ENCODE results near the gene PRAC2. TPM values are rescaled to one million over a fixed set of nuclear protein-coding genes. Genes with fewer than 3 reads are reported as not detected.

The PRAC2 gene
- total RNA-seq, 2 experiments from 2014 or later: not detected

DNA sequence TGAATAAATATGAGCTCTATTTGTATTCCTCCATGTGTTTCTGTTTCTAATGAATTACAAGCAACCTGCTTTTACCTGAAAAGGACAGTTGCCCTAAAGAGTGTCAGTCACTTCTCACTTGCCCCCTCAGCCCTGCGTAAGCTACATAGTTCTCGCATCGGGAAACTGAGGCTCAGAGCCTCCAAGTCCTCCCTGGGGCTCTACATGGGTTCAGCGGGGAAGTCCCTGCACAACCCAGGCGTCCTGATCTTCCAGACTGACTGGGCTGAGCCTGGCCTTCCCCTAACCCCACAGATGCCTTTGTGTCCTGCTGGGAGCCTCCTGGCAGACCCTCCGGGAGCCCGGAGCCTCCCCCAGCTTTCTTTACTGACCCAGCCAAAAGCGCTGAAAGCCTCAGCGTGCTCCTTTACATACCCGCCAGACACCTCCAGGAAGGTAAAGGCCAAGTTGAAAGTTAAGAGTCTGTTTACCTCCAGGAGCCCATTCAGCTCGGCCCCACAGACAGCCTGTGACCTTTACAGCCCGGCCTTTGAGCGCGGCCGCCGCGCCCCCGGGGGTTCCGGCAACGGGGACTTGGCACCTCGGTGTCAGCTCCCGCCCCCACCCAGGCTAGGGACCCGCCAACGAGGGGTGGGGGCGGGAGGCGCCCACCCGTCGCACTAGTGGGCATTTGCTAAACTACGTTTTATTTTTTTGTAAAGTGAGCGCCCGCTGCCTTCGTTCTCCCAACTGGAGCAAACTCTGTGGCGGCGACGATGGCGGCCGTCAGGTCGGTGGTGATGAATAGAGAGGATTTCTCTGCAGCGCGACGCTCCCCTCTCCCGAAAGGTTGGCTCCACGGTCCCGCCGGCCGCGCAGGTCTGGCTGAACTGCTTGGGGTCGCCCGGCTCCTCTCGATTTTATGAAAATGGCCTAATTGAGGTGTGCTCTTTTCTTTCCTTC, 10.0 kb downstream of the PRAC2 start:
- ATAC-seq (no peak), DNase-seq (no peak)
- CTCF ChIA-PET: interaction anchor here (0.8 to 5.0 kb wide), 12 partner anchors 9 to 151 kb away, joined by 3 to 38 read pairs (median 4); partner anchors contain the start of gene PRAC2
- Mint-ChIP-seq H3K4me3 (peak overlapping the region; percentile 8), H3K4me1 (peaks cover 12% of the 10 kb centered on the region), H3K9me3 (ENCODE audit: low read depth) (no peaks in the 10 kb centered on the region), H3K27ac (peak overlapping the region; percentile 41), H3K36me3 (no peaks in the 10 kb centered on the region), H3K27me3 (peaks cover 97% of the 10 kb centered on the region)

DNA sequence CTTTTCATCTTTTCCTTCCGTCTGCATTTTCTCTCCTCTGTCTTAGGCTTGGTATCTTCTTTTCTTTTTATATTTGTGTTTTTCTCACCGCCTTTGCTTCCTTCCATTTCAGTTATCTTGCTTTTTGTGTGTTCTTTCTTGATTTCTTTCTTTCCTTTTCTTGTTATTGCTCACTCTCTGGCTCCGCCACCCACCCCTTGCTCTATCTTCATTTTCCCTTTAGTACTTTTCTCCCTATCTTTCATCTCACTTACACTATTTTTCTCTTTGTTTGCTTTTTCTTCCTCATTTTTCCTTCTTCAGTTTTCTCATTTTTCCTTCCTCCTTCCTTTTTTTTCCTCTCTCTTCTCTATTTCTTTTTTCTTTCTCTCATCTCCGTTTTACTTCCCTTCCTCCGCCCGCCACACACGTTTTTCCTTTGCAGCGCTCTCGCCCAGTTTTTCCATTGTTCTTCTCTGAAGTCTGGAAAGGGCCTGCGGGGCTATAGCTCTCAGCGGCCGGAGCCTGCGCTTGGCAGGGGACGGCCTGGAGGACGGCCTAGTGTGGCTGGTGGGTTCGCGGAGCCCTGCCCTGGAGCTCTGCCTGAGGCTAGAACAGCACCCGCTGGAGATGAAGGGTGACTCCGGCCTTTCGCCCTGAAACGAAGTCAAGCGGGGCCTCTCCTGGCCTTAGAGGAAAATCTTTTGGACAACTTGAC, 10.8 kb downstream of the PRAC2 start:
- H3K36me3 Mint-ChIP-seq: no peaks in the 10 kb centered on the region
- H3K4me3 Mint-ChIP-seq: peak overlapping the region; percentile 8
- H3K9me3 Mint-ChIP-seq (ENCODE audit: low read depth): no peaks in the 10 kb centered on the region
- DNase-seq: no peak
- peaks cover 11% of the 10 kb centered on the region for H3K4me1 Mint-ChIP-seq
- CTCF ChIA-PET: interaction anchor here (1.1 to 5.0 kb wide), 5 partner anchors 9 to 151 kb away, joined by 3 to 38 read pairs (median 6); partner anchors contain the start of gene PRAC2
- peaks cover 97% of the 10 kb centered on the region for H3K27me3 Mint-ChIP-seq
- H3K27ac Mint-ChIP-seq: peak overlapping the region; percentile 41
- no peak for ATAC-seq

DNA sequence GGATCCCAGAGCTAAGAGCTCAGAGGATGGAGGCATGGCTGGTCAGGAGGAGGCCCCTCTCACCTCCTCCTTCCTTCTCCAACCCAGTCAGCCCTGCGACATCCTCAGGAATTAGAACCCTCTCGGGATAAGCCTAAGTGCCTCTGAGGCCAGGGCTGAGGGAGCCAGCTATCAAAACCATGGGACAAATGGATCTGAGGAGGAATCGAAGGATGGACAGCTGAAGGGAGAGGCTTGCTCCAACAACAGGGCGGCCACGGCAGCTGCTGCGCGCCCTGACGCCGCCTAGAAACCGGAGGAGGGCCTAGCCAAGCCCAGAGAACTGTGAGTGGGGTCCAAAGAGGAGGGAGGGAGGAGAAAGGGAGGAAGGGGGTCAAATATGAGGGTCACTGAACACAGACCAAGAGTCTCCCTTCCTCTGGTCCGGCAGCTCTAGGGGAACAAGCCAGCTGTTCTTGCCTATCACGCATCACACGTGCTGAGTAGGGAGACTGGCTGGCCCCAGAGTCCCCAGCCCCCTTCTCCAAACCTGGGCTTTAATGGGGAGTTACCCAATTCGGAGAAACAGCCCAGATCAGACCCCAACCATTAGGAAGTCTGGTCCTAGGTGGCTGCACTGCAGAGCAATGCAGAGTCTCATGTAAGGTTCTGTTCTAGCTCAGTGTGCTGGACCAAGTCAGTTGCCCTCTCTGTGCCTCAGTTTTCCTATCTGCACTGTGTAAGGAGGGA, 11.5 kb downstream of the PRAC2 start:
- peaks cover 16% of the 10 kb centered on the region for H3K4me1 Mint-ChIP-seq
- CTCF ChIA-PET: interaction anchor here (1.2 to 5.0 kb wide), 2 partner anchors 10 to 56 kb away, joined by 6 to 38 read pairs; partner anchors contain the start of gene PRAC2
- ATAC-seq: no peak
- no peak overlapping the region for H3K4me3 Mint-ChIP-seq
- H3K36me3 Mint-ChIP-seq: no peaks in the 10 kb centered on the region
- no peak overlapping the region for H3K27ac Mint-ChIP-seq
- no peaks in the 10 kb centered on the region for H3K9me3 Mint-ChIP-seq (ENCODE audit: low read depth)
- no peak for DNase-seq
- H3K27me3 Mint-ChIP-seq: peaks cover 97% of the 10 kb centered on the region

DNA sequence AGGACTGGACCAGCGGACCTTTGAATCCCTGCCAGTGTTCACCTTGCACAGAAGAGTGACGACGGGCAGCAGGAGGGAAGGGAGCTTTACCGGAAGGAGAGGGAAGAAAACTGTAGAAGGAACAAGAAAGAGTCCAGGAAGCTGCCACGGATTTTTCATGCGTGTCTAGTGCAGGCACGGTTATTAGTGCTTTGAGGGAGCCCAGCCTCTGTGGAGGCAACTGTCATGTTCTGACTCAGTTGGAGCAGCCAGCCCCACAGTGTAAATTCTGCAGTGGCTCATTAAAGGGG, 12.0 kb downstream of the PRAC2 start:
- CTCF ChIA-PET: interaction anchor here (1.2 to 5.0 kb wide), 2 partner anchors 11 to 56 kb away, joined by 6 to 38 read pairs; partner anchors contain the start of gene PRAC2
- H3K4me3 Mint-ChIP-seq: no peak overlapping the region
- H3K27ac Mint-ChIP-seq: no peak overlapping the region
- no peak for ATAC-seq
- no peaks in the 10 kb centered on the region for H3K36me3 Mint-ChIP-seq
- no peaks in the 10 kb centered on the region for H3K9me3 Mint-ChIP-seq (ENCODE audit: low read depth)
- H3K27me3 Mint-ChIP-seq: peaks cover 97% of the 10 kb centered on the region
- H3K4me1 Mint-ChIP-seq: peaks cover 16% of the 10 kb centered on the region
- DNase-seq: no peak

DNA sequence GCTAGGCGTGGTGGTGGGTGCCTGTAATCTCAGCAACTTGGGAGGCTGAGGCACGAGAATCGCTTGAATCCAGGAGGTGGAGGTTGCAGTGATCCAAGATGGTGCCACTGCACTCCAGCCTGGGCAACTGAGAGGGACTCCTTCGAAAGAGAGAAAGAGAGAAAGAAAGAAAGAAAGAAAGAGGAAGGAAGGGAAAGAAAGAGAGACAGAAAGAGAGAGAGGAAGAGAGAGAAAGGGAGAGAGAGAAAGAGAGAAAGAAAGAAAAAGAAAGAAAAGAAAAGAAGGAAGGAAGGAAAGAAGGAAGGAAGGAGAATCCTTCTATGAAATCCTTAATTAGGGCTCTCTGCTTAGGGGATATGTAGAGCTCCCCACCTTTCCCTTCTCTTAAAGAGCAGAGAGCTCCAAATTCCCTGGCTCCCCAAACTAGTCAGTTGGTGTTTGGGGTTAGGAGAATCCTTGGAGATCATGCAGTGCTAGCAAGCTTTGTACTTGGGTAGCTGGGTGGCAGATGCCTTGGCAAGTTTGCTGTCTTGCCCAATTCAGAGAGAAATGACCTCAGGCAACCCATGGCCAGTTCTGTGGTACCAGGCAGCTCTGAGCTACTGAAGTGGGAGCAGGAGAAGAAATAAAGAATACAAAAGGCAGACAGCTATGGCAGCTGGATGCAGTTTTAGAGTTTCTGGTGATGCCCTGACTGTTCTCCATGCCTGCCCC, 14.5 kb downstream of the PRAC2 start:
- no peak for DNase-seq
- peaks cover 97% of the 10 kb centered on the region for H3K27me3 Mint-ChIP-seq
- no peaks in the 10 kb centered on the region for H3K9me3 Mint-ChIP-seq (ENCODE audit: low read depth)
- CTCF ChIA-PET: interaction anchor here (0.9 to 2.3 kb wide), 8 partner anchors 8 to 142 kb away, joined by 3 to 20 read pairs (median 4); partner anchors contain the start of genes HOXB13 and PRAC2
- ATAC-seq: no peak
- no peak overlapping the region for H3K27ac Mint-ChIP-seq
- peaks cover 16% of the 10 kb centered on the region for H3K4me1 Mint-ChIP-seq
- H3K36me3 Mint-ChIP-seq: no peaks in the 10 kb centered on the region
- H3K4me3 Mint-ChIP-seq: no peak overlapping the region

DNA sequence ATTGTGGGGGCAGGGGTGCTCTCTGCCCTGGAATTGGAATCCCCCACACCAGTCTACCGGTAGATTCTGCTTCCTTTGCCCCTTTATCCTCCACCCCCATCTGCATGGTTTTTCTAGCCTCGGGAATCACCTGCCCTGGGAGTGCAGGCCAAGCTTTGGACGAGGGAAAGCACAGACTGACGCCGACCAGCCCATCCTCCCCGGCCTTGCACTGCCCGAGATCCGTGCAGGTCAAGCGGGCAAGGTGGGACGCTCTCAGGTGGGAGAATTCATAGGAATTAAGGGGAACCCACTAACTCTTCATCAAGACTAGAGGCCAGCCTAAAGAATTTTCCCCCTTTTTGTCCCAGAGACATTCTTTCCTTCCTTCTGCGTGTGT, 15.4 kb downstream of the PRAC2 start:
- Mint-ChIP-seq H3K27me3 (peaks cover 99% of the 10 kb centered on the region), H3K4me3 (no peak overlapping the region), H3K36me3 (no peaks in the 10 kb centered on the region), H3K27ac (no peak overlapping the region), H3K4me1 (peaks cover 11% of the 10 kb centered on the region), H3K9me3 (ENCODE audit: low read depth) (no peaks in the 10 kb centered on the region)
- ATAC-seq (no peak), DNase-seq (no peak)
- CTCF ChIA-PET: interaction anchor here (1.0 to 2.3 kb wide), 4 partner anchors 10 to 141 kb away, joined by 3 to 20 read pairs (median 6); partner anchors contain the start of gene PRAC2

DNA sequence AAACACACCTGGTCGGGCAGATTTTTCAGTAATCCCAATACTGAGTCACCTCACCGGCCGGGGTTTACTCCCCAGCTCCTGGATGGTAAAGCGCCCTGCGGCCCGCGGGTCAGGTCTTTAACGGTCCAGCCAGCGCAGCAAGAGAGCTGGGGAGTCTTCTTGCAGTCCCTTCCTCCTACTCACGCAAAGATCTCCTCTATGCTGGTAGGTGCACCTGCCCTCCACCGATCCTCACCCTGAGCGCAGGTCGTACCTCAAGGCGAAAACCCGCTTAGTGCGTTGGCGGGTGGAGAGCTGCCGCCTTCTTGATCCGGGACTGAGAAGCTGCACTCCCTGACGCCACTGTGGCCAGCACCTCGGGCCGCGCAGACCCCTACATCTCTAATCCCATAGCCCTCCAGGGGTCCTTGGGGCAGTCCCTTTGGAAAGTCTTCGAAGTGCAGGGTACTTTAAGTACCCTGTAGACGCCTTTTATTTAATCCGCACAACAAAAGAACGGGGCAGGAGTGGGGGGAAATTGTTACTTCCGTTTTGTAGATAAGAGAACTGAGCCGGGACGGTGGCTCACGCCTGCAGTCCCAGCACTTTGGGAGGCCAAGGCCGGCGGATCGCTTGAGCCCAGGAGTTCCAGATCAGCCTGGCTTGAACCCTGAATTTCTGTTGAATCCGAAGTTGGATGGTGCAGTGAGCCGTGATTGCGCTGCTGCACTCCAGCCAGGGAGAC, 16.0 kb downstream of the PRAC2 start:
- no peak for ATAC-seq
- CTCF ChIA-PET: interaction anchor here (1.0 to 2.3 kb wide), 4 partner anchors 14 to 140 kb away, joined by 3 to 20 read pairs (median 5); partner anchors contain the start of gene PRAC2
- Mint-ChIP-seq H3K4me1 (peaks cover 6% of the 10 kb centered on the region), H3K9me3 (ENCODE audit: low read depth) (no peaks in the 10 kb centered on the region), H3K27ac (no peak overlapping the region), H3K36me3 (no peaks in the 10 kb centered on the region), H3K4me3 (peak overlapping the region; percentile 7), H3K27me3 (peaks cover 99% of the 10 kb centered on the region)
- no peak for DNase-seq

DNA sequence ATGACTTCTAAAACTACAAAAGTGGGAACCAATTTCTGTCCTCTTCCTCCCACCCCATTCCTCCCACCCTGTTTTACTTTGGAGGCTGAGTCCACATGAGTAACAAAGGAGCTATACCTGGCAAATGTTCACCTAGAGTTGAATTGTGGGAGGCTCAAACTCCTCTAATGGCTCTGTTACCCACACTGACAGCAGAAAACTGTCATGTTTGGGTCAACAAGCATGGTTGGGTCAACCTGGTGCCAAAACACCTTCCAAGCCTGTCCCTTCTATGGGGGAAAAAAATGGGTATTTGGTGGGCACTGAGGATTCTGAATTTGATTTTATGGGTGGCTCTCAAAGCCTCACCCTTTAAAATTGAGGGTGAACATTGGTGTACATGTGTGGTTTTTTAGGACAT, 17.6 kb downstream of the PRAC2 start:
- no peak overlapping the region for H3K27ac Mint-ChIP-seq
- ATAC-seq (no peak), DNase-seq (no peak)
- CTCF ChIA-PET: no interaction called here
- peaks cover 6% of the 10 kb centered on the region for H3K4me1 Mint-ChIP-seq
- H3K36me3 Mint-ChIP-seq: no peaks in the 10 kb centered on the region
- peaks cover 98% of the 10 kb centered on the region for H3K27me3 Mint-ChIP-seq
- no peak overlapping the region for H3K4me3 Mint-ChIP-seq
- H3K9me3 Mint-ChIP-seq (ENCODE audit: low read depth): no peaks in the 10 kb centered on the region

DNA sequence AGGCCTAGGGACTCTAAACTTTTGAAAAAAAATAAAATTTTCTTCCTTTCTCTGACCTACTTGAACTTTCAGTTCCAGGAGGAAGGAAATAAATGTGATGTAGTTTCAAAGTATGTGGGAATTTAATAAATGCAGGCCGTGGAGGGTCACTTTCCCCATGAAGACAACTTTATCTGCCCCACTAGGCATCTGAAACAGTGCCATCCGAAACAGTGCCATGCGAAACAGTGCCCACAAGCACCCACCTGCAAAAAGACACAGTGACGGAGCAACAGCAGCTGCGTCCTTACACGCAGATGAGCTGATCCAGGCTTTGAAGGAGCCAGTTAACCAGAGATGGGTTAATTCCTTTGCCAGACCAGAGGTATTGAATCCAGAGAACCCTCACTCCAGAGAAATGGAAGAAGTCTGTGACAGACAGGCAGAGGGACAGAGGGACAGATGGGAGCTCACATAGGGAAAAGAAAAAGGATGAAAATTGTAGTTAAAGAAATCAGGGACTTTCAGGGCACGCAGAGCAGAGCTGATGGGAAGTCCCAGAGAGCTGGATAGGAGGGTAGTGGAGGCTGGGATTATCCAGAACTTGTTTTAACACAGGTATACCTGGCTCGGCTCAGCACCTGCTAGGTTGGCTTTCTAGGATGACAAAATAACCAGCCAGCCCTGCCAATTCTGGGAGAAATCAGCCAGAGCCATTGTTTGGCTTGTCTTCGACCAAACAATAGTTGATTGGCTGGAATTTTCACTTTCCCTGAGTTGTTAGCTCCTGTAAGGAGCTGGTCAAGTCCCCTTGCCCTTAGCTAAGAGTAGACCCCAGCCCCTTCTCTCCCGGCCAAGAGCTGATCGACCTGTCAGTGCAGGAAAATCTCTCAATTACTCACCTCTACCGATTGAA, 22.6 kb downstream of the PRAC2 start:
- H3K27me3 Mint-ChIP-seq: peaks cover 92% of the 10 kb centered on the region
- H3K9me3 Mint-ChIP-seq (ENCODE audit: low read depth): no peaks in the 10 kb centered on the region
- no peak for DNase-seq
- ATAC-seq: no peak
- CTCF ChIA-PET: interaction anchor here (0.8 to 4.7 kb wide), 8 partner anchors 8 to 140 kb away, joined by 3 to 37 read pairs (median 6); partner anchors contain the start of genes HOXB13, PRAC1 and PRAC2
- H3K27ac Mint-ChIP-seq: no peak overlapping the region
- peaks cover 4% of the 10 kb centered on the region for H3K4me1 Mint-ChIP-seq
- no peaks in the 10 kb centered on the region for H3K36me3 Mint-ChIP-seq
- H3K4me3 Mint-ChIP-seq: no peak overlapping the region

DNA sequence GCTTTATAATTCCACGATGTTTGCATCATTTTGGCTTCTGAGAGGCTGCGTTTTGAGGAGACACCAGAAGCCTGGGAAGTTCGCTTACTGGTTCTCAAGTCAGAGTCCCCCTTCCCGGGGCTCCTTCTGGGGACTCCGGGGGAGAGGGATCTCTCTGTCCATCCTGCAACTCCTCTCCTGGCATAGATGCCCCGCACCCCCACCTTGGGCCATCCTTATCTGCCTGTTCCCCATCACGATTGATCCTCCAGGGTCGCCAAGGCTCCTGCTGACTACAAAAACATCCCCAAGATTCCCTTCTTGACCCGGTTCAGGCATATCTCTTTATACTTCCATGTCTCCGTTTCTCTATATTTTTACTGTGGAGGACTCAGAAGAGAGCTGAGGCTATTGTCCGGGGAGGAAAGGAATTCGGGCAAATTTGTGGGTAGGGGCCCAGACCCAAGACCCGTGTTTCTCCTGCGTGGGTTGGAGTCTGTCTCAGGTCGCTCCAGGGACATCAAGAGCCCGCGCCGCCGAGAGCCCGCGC, 24.0 kb downstream of the PRAC2 start:
- H3K36me3 Mint-ChIP-seq: no peaks in the 10 kb centered on the region
- H3K27me3 Mint-ChIP-seq: peaks cover 92% of the 10 kb centered on the region
- H3K27ac Mint-ChIP-seq: no peak overlapping the region
- H3K9me3 Mint-ChIP-seq (ENCODE audit: low read depth): no peaks in the 10 kb centered on the region
- ATAC-seq (no peak), DNase-seq (no peak)
- H3K4me3 Mint-ChIP-seq: no peak overlapping the region
- CTCF ChIA-PET: interaction anchor here (2.0 to 2.9 kb wide), 2 partner anchors 22 to 132 kb away, joined by 6 to 11 read pairs; no protein-coding TSS in a partner anchor
- H3K4me1 Mint-ChIP-seq: peaks cover 4% of the 10 kb centered on the region

Measured in activated CD8-positive, alpha-beta memory T cell treated with anti-CD3 and anti-CD28 coated beads, Interleukin-2, amount 10 ng/mL, durations not matched to agents 7 days and 5 days (primary cell).